H1 (cell line): ENCODE results near the gene HS6ST2. TPM values are rescaled to one million over a fixed set of nuclear protein-coding genes. Genes with fewer than 3 reads are reported as not detected.

ENCODE experiments used
- ATF2 ChIP-seq: IDR thresholded peaks from 2 replicates; pipeline ENCODE4 v1.6.1; 2012; ENCODE audit warnings: low read length, inconsistent platforms
- MAFK ChIP-seq: IDR thresholded peaks from 2 replicates; pipeline ENCODE4 v1.6.1; 2012; ENCODE audit warnings: low read depth, mild to moderate bottlenecking, improper control_type of control experiment, low read length
- RFX5 ChIP-seq: IDR thresholded peaks from 2 replicates; pipeline ENCODE4 v1.6.1; 2011; ENCODE audit warnings: low read depth, low read length, improper control_type of control experiment, borderline replicate concordance
- polyA plus RNA-seq, 7 experiments: library from polyadenylated mRNA; depleted of rRNA in 3 of 7; stranded (reverse) in 5 of 7; unstranded in 2 of 7; fragments of >200 nt in 5 of 7; fragments of 200-250 nt in 2 of 7; gene quantifications; 1 replicate in 5 of 7; 2 replicates in 1 of 7; 4 replicates in 1 of 7; pipeline versions ENCODE4 v1.2.1 to v1.2.3, GENCODE V29; 2011 to 2013; ENCODE audit warnings: missing spikeins in 2 of 7, mixed read lengths in 2 of 7
- total RNA-seq: library from RNA; stranded (reverse); fragmentation: NEBNext Ultra II Directional; extraction: Animal tissue kit (Norgen Biotek cat#: 25700); gene quantifications from 2 replicates; pipeline ENCODE4 v1.2.1, GENCODE V29; 2021

Gene HS6ST2
- total and polyA plus RNA-seq, 2 of the 8 experiments (the other 6 are each of a cell fraction or from before 2014, with no cell fraction given), result 3.9 TPM

GRCh38 chrX:132990835-132991234 lies 32.4 kb upstream of the HS6ST2 start (continued):
- TF ChIP-seq RFX5, result no peak
- TF ChIP-seq MAFK, result no peak
- no peak for TF ChIP-seq ATF2
